Effector CD8-positive, alpha-beta T cell (primary cell): ENCODE measurements around the gene SORBS1.

Source experiments
- DNase-seq: peaks from one replicate; lab custom pipeline; 2025; lab: John Stamatoyannopoulos, UW

Gene SORBS1

DNA sequence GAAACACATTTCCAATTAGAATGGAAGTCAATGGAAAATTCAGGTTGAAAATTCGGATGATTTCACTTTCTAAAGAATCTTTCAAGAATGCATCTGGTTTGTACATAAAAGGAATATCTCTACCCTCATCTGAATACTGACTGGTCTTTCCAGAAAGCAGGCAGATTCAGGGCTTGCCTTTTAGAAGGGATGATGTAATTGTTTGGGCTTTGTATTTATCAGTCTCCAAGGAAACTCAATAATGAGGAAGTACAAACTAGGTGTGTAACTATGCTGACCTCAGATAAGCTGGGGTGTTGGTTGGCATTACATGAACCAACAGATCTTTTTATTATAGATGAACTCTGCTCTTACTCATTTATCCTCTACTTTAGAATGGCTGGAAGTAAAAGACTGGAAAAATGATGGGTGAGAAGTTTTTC, 294.5 kb downstream of the SORBS1 start:
- no peak for DNase-seq

DNA sequence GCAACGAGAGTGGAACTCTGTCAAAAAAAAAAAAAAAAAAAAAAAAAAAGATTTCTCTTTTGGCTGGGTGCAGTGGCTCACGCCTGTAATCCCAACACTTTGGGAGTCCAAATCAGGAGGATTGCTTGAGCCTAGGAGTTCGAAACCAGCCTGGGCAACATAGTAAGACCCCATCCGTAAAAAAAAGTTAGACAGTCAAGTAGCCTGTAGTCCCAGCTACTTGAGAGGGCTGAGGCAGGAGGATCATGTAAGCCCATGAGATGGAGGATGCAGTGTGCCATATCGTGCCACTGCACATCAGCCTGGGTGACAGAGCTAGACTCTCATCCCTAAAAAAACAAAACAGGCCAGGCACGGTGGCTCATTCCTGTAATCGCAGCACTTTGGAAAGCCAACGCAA, 295.6 kb downstream of the SORBS1 start:
- no peak for DNase-seq

DNA sequence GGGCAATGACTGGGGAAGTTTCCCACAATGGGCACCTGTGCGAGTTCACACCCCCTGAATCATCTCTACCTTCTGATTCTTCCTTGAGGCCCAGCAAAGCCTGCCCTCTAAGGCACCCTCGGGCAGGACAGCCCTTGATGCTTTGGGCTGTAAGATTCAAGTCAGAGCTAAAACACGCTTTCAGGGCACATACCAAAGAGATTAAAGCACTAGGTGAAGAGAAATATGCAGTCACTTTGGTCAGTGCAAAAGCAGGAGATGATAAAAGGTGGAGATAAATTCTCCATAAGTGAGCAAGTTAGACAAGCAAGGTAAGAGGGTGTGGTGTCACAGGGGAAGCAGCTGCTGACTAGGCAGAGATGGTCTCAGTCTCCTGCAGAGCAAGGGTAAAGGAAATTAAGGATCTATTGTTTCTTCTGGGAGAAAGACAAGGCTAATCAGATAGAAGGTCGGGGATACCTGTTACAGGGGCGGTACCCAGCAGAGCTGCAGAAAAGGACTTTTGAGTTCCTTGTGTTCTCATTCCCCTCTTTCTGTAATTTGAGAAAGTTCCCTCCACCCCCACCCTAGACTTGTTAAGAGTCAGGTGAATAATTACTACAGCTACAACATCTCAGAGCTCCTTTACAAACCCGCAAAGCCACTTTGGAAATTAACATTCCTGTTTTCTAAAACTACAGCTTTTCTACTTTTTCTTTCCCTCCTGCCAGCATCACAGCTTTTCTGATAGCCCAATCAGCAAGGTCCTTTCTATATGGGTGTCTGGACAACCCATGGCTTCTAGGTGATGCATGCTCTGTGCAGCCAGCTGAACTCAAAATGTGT, 296.7 kb downstream of the SORBS1 start:
- DNase-seq = no peak

DNA sequence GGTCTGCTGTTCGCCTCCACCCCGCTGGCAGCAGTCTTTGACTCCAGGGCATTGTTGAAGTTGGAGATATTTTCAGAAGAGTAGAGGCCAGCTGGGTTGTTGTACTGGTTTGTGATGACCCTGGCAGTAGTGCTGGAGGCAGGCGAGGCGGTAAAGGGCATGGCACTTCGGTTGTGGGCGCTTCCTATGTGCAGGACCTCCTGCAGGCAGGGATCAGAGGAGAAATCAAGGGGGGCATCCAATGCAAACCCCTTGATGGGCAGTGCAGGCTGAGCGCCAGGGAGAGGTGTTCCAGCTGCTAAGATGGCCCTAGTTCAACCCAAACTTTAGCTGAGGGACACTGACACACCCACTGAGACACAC, 297.3 kb downstream of the SORBS1 start:
- DNase-seq = no peak

DNA sequence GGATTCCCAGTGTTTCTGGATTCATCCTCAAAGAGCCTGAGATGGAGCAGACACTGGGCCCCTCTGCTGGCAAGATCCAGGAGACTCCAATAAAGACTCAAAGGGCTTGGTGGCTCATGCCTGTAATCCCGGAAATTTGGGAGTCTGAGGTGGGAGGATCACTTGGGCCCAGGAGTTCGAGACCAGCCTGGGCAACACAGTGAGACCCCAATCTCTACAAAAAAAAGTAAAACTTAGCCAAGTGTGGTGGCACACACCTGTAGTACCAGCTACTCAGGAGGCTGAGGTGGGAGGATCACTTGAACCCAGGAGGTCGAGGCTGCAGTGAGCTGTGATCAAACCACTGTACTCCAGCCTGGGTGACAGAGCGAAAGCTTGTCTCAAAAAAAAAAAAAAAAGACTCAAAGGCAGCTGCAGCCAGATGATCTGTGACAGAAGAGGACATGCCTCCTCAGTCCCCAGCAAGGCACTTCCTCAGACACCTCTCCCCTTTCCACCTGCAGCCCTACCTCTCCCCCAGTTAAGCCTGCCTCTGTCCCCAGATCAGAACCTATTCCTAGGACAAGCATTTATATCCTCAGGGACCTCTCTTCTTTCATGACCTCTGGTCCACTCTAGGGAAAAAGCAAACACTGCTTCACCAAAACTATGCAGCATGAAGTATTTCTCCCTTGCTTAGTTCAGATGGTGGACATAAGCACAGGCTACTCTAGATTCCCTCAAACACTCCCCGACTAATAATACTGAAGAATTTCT, 298.2 kb downstream of the SORBS1 start:
- no peak for DNase-seq

DNA sequence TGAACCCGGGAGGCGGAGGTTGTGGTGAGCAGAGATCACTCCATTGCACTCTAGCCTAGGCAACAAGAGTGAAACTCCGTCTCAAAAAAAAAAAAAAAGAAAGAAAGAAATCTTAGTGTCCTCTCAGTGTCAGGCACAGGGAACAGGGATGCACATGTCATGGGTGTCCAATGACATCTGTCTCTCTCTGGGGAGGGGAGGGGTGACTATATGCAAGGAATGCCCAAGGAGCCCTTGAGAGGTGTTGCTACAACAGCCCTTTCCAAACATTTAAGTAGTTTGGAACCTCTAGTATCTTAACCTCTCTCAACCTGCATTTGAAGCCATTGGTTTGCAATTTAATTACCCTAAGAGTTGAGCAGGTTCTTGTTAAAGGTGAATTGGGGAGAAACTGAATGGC, 299.2 kb downstream of the SORBS1 start:
- no peak for DNase-seq
